GM23338 (cell line): ENCODE data around the gene BTBD9.

Experiments used
- CREB1 ChIP-seq: fragments of 250-450 bp; sonication (Bioruptor Pico); IDR thresholded peaks from 2 replicates; pipeline ENCODE4 v1.5.0; 2020; ENCODE audit warnings: low read depth, mild to moderate bottlenecking, moderate library complexity
- CTCF ChIP-seq, 2 experiments: fragments of 200-600 bp in 1 of 2; sonication (generic) in 1 of 2; conservative IDR thresholded peaks; 2 replicates each; pipeline versions ENCODE4 v1.5.1 to v1.6.1; 2016 to 2017; ENCODE audit warnings: antibody characterized with exemption in 2 of 2, low read depth in 2 of 2, mild to moderate bottlenecking in 2 of 2, moderate library complexity in 1 of 2
- ETS1 ChIP-seq: IDR thresholded peaks from 2 replicates; pipeline ENCODE4 v1.6.1; 2016; ENCODE audit warnings: antibody characterized with exemption
- EZH2 ChIP-seq: fragments of 200-600 bp; sonication (generic); IDR thresholded peaks from one replicate; pipeline ENCODE4 v1.8.0; 2017; ENCODE audit warnings: antibody characterized with exemption, mild to moderate bottlenecking, low read depth; ENCODE audit not compliant: unreplicated experiment
- EZH2phosphoT487 ChIP-seq: fragments of 200-600 bp; sonication (generic); IDR thresholded peaks from one replicate; pipeline ENCODE4 v1.8.1; 2018; ENCODE audit warnings: antibody characterized with exemption; ENCODE audit not compliant: unreplicated experiment
- POLR2AphosphoS5 ChIP-seq: IDR thresholded peaks from 2 replicates; pipeline ENCODE4 v1.6.1; 2016; ENCODE audit warnings: antibody characterized with exemption, low read depth

GRCh38 chr6:38467566-38467965 lies 172.2 kb downstream of the BTBD9 start:
- no peak for TF ChIP-seq CTCF (conservative IDR thresholded peaks at IDR 0.05; ENCODE audit: low read depth in 2 of 2)
- TF ChIP-seq CREB1 (CRISPR knock-in tag) = no peak
- TF ChIP-seq POLR2AphosphoS5 = no peak
- no peak for TF ChIP-seq EZH2
- TF ChIP-seq EZH2phosphoT487 = no peak
- TF ChIP-seq ETS1 = no peak
